ENCODE data around the gene TMEM263.

- TF ChIP-seq CTCF (IDR thresholded peaks at IDR 0.05; ENCODE audit: extremely low read depth in 1 of 2, insufficient read depth in 1 of 2, low read depth in 1 of 2, low read length in 2 of 2), result no peak
- no peak for TF ChIP-seq EZH2 (IDR thresholded peaks at IDR 0.05; ENCODE audit: borderline replicate concordance, low read depth, low read length, severe bottlenecking)
These were observed 45.5 kb upstream of the TMEM263 start for GRCh38 chr12:106910202-106910601.
